NCI-H1436 treated with DMSO at 0.1 percent for 48 hours (cell line): ENCODE data around the gene PKNOX2.

Source experiments
- DNase-seq: peaks from one replicate; lab custom pipeline; 2025; lab: John Stamatoyannopoulos, UW

Gene PKNOX2

GRCh38 chr11:125413226-125413625 lies 248.7 kb downstream of the PKNOX2 start:
- DNase-seq = no peak

DNA sequence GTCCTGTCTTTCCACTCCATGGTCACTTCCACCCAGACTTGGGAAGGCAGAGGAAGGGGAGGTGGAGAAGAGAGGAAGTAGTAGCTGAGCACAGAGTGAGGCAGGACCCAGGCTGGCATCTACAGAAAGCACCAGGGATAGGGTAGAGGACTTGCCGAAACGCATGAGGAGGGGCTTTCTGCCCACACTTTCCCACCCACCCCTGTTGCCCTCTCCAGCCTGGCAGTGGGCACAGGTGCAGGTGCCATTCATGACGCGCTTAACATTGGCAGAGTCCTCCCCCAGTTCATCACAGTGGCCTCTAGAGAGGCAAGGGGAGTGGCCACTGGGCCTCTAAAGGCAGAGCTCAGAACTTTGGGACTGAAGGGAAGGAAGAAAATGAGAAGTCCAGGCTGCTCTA lies 249.6 kb downstream of the PKNOX2 start:
- no peak for DNase-seq

GRCh38 chr11:125416981-125417935 lies 252.7 kb downstream of the PKNOX2 start:
- DNase-seq = no peak

DNA sequence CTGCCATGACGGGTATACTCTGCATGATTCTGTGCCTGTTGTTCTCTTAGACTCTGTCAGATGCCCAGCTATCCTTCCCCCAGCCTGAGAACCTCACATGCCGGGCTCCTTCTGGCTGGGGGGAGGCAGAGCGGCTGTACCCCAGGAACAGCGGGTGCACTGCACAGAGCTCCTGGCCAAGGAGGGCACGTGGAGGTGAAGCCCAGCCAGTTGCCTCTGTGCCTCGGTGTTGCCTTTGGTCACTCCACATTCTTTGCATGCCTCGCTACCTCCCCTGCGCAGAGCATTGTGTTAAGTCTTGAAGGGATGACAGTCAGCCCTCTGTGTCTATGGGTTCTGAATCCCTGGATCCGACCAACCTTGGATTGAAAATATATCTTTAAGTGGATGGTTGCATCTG lies 253.8 kb downstream of the PKNOX2 start:
- no peak for DNase-seq

GRCh38 chr11:125422681-125423080 lies 258.1 kb downstream of the PKNOX2 start:
- DNase-seq = no peak

DNA sequence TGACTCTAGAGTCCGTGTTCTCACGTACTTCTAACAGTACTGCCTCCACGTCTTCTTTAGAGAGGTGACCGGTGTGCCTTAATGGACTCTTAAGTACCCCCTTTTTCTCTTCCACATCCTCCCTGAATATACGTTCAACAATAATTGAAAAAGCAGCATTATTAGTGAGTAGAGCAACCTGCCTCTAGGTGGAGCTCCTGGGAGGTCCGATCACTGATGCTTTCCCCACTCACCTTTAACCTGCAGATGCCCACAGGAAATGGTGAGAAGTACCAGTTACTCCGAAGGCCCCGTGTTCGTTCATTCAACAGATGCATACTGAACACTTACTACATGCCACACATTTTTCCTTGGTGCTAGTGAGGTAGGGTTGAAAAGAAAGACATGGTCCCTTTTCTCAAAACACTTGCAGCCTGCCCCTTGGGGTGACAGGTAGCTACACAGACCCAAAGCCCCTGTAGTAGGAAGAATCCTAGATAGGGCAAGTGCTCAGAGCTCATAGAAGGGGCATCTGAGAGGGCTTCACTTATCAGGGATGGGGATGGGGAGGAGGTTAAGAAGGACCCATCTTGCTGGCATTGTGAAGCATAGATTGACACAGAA lies 258.8 kb downstream of the PKNOX2 start:
- no peak for DNase-seq

- DNase-seq = no peak
Observed at GRCh38 chr11:125425601-125426000, 261.1 kb downstream of the PKNOX2 start.

DNA sequence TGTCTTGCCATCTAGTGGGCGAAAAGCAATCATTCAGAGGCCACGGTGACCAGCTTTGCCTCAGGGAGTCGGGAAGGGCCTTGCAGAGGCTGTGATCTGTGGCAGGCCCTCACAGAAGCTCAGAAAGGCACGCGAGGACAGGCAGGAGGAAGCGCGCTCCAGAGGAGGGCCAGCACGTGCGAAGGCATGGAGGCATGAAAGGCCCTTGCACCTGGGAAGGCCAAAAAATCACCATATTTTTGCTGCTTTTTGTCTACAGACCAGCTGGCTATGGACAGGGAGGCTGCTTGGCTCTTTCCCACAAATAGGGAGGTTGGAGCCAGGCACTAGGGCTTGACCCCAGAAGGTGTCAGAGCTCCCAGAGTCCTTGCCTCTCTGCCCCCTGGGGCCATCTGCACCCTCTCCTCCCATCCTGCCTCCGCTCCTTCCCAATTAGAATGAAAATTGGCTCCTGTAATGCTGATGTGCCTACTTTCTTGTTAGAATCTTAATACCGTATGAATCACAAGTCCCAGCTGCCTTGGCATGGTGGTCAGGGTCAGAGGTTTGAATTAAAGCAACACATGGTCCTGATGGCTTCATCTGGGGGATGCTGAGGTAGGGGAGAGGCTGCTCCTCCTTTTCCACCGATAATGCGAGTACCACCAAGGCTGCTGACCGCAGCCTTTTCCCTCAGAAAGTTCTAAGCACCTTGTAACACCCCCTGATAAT lies 262.4 kb downstream of the PKNOX2 start:
- DNase-seq = no peak

GRCh38 chr11:125428486-125429173 lies 264.1 kb downstream of the PKNOX2 start:
- DNase-seq = no peak

GRCh38 chr11:125429174-125429707 lies 264.7 kb downstream of the PKNOX2 start:
- no peak for DNase-seq

DNA sequence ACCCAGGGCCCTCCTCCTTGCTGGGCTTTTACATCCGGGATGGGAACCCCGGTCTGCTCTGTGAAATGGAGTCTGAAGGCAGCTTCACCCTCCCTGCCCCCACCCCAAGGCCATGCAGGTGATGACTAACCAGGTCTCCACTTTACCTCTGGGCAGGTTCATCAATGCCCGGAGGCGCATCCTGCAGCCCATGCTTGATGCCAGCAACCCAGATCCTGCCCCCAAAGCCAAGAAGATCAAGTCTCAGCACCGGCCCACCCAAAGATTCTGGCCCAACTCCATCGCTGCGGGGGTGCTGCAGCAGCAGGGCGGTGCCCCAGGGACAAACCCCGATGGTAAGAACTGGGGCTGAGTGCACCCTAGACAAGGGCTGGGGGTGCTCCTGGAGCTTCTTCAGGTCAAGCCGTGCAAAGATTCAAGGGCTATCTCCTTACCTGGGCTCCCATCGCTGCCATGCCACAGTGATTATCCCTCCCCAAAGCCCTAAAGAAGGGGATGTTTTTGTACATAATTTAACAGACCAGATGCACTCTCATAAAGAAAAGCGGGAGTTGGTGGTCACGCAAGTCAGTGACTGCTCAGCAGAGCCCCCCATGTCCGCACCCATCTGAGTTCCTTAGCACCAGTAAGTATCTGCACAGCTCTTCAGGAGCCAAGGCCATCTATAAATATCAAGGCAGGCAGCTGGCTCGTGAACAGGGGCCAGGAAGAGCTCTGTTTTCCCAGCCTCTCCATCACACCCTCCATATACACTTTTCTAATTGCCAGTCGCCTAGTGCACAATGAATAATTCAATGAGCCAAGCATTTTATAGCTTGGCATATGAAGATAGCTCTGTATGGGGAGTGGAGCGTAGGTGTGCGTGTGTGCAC lies 265.5 kb downstream of the PKNOX2 start:
- DNase-seq = no peak

DNA sequence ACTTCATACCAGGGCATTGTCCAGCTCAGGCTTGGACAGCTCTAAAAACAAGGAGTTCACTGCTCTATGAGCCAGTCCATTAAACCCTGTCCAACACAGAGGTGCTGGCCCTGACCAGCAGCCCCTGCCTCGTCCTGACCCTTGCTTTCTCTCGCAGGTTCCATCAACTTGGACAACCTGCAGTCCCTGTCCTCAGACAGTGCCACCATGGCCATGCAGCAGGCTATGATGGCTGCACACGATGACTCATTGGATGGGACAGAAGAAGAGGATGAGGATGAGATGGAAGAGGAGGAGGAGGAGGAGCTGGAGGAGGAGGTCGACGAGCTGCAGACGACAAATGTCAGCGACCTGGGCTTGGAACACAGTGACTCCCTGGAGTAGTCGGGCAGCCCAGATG lies 266.5 kb downstream of the PKNOX2 start:
- DNase-seq = no peak

DNA sequence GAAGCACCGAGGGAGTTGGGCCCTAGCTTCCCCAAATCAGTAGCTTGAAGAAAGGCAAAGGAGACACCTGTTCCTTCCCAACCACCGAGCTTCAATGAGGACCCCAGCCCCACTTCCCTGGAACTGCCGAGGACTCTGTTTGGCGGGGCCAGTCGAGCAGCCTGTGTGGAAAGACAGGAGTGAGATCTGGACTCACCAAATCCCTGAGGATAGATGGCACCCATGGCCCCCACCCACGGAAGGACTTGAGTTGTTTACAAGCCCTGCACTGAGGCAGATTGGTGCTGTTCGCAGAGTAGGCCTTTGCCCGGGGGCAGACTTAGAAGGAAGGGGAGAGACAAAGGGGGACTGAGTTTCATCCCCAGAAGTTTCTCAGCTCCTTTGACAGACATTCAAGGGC lies 266.9 kb downstream of the PKNOX2 start:
- no peak for DNase-seq

- DNase-seq = no peak
Observed at GRCh38 chr11:125433454-125434121, 269.0 kb downstream of the PKNOX2 start.

- no peak for DNase-seq
Observed at GRCh38 chr11:125435461-125436238, 271.1 kb downstream of the PKNOX2 start.

DNA sequence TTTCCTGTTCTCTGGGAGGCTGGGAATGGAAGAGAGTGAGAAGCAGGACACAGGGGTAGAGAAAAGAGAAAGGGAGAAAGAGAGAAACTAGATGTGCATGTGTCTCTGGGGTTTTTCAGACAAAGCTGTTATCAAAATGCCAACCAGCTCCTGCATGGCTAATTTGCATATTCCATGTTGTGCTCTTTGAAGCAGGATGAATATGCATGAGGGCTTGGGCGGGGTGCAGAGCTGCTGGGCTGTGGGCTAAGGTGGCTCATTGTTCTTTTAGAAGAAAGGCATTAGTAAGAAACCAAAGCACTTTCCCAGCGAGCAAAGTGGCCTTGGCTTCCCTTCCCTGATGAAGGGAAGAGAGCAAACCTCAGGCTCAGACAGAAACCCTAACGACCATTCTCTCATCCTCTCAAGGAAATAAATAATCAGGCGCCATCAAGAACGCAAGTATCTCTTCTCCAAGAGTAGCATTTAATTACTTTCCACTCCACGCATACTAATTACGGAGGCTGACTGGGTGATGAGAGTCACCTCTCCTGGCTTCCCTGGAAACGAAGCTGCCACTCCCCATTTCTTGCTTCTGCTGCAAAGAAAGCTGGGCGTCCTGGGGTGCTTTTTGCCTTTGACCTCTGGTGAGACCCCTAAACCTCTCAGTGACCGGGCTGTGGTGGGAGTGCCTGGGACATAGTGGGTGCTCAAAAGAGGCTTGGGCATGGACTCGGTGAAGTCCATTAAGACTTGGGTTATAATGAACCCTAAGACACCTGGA lies 277.3 kb downstream of the PKNOX2 start:
- DNase-seq = no peak

DNA sequence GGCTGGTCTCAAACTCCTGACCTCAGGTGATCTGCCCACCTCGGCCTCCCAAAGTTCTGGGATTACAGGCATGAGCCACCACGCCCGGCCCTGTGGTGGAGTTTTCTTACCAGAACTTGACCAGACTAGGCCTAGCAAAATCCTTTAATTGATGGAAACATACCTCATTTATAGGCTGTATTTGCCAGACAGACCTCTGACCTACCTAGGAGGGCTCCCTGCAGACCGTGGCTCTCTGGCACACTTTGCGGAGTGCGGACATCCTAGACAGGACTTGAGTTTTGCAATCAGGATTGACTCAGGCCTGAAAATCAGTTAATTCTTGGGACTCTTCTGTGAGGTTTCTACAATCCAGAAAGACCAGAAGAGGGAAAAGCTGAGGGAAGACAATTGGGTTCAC lies 278.4 kb downstream of the PKNOX2 start:
- DNase-seq = no peak

DNA sequence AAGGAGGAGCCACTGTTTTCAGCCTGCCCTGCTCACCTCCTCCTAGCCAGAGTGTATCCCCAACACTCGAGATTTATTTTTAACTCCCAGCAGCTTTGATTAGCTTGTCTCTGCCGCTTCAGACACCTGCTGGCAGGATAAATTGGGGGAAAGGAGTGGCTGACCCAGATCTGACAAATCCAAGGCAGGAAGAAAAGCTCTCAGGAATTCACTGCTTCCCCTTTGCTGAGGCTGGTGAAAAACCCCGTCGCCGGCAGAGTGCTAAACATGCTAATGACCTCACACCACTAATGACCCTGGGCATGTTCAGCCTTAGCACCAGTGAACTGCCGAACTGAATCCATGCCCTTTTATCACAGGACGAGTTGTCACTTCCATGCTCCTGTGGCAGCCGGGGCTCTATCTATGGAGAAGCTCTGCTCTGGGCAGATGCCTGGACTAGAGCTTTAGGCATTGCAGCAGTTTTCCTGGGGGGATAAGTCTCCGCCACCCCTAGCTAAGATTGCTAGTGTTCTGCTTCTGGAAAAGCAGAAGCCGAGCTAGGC lies 279.3 kb downstream of the PKNOX2 start:
- no peak for DNase-seq

DNA sequence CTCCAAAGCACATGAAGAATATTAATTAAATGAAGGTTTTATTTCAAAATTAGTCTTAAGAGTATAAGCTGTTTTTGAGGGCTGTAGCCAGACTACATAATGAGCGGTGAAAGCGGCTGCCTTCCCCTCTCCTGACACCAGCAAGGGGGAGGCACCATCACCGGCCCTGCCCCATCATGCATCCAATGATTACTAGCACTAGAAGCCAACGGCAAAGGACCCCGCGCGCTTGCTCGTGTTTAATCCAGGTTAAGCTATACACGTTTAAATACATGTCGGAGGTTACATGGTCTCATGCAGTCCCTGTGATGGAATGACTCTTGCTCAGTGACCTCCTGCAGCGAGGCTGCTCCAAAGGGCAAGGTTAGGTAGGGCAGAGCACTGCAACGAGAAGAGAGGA lies 281.2 kb downstream of the PKNOX2 start:
- no peak for DNase-seq
